GM19099 (cell line): ENCODE results near the gene C20orf144.

Experiments used
- POLR2A ChIP-seq: IDR thresholded peaks from 3 replicates; pipeline ENCODE4 v1.6.1; 2011; ENCODE audit warnings: low read depth; ENCODE audit not compliant: insufficient read length; ENCODE audit errors: extremely low read depth

The C20orf144 gene

GRCh38 chr20:33658510-33658909 lies 3.6 kb upstream of the C20orf144 start:
- no peak for TF ChIP-seq POLR2A

- TF ChIP-seq POLR2A, result no peak
Observed at GRCh38 chr20:33658929-33659328, 3.2 kb upstream of the C20orf144 start.

DNA sequence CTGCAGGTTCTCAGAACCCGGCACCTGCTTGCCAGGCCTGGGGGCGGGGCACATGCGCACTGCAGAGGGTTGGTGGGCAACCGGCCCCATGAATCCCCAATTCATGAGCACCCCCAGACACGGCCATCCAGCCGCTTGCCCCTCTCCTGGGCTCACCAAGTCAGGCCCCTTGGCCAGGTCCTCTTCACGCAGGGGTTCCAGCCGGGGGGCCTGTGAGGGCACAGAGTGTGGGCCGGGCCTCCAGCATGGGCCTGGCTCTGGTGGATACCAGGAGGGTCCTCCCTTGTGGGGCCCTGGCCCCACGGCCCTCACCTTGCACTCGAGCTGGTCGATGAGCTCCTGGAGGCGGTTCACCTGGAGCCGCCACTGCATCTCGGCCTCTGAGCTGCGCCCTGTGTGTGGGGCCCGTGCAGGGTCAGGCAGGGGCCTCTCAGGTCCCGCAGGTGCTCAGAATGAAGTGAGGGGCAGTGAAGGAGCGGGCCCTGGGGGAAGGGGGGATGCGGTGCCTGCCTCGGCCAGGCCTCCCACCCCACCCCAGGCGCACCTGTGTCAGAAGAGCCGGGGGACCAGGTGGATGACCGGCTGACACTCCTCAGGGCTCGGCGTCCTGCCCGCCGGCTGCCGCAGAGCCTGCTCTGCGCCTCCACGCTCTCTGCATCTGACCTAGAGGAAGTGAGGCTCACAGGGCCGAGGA lies 2.6 kb upstream of the C20orf144 start:
- TF ChIP-seq POLR2A, result no peak

- no peak for TF ChIP-seq POLR2A
Observed at GRCh38 chr20:33660035-33660684, 2.0 kb upstream of the C20orf144 start.

GRCh38 chr20:33660685-33661058 lies 1.5 kb upstream of the C20orf144 start:
- no peak for TF ChIP-seq POLR2A

DNA sequence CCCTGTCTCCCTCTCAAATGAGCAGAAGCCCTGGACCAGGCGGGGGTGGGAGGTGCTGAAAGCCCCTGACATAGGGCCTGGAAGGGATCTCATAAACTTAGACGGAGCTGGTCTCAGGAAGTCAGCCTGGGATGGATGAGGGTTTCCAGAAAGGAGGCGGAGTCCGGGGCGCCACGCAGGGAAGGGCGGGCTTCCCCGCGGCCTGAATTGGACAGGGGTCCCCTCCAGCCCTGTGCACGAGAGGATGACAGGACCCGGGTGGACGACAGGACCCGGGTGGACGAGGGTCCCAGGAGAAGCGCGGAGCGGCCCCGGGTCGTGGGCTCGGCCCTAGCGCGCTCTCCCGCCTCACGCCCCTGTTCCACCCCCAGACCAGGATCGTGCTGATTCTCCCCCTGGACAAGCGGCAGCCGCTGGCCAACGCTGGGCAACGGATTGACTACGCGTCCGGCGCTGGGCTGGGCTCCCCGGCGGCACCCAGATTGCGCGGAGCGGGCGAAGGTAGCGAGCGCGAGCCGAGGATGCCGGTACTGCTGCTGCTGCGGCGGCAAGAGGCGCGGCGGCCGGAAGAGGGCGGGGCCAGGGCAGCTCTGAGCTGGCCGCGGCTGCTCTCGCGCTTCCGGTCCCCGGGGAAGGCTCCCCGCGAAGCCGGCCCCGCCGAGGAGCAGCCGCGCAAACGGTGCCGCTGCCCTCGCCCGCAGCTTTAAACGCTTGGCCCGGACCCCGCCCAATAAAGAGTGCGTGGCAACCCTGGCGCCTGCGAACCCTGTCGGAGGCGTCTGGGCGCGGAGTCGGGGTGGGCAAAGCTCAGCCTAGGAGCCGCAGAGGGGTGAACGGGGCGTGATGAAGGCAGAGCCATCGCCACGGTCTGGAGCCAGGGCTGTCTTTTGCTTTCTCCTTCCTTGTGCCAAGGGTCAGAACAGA lies 1.3 kb downstream of the C20orf144 start:
- TF ChIP-seq POLR2A, result peak; percentile 92

- TF ChIP-seq POLR2A, result no peak
Observed at GRCh38 chr20:33664085-33664761, 2.1 kb downstream of the C20orf144 start.

GRCh38 chr20:33664762-33665144 lies 2.6 kb downstream of the C20orf144 start:
- TF ChIP-seq POLR2A, result no peak

DNA sequence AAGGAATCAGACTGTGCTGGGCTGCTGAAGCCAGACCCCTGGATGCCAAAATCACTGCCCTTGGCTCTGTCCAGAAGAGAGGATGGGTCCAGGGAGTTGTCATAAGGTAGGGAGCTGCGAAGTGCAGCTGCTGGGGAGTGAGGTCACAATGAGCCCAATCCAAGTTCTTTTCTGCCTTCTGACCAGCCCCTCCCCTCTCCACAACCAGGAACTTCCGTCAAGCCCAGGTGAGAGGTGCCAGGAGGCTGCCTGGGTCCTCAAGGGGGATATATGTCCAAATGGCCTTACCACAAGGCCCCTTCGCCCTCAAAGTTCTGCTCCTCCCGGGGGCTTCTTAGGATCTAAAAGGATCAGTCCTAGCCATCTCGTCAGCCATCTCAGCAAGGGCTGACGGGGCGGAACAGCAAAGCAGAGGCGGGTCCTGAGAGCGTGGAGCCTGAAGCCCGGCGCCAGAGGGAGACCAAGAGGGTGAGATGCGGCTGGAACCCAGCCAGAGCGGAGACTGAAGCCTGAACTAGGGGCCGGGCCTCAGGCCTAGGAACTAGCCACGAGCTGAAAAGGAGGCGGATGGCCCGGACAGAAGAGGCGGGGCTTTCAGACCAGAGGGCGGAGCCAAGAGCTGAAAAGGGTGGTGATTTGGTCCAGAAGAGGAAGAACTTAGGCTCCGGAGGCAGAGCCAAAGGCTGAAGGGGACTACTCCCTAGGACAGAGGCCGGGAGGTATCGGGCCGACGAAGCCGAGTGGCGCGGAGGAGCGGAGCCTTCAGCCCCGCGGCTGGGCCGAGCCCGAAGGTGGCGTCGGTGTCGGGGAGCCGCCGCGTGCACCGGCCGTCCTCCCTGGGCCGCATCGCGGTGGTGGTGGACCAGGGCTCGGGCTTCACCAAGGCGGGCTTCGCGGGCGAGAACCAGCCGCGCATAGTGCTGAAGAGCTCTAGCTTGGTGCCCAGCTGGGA lies 4.4 kb downstream of the C20orf144 start, which contains the start of gene ACTL10:
ACTL10 (plus strand) TSS at position 651 of the 952 bp plus-strand sequence. CDS start 555 bp downstream, outside the sequence.
- peak; percentile 78 for TF ChIP-seq POLR2A

- TF ChIP-seq POLR2A, result no peak
Observed at GRCh38 chr20:33667245-33667675, 5.1 kb downstream of the C20orf144 start.

DNA sequence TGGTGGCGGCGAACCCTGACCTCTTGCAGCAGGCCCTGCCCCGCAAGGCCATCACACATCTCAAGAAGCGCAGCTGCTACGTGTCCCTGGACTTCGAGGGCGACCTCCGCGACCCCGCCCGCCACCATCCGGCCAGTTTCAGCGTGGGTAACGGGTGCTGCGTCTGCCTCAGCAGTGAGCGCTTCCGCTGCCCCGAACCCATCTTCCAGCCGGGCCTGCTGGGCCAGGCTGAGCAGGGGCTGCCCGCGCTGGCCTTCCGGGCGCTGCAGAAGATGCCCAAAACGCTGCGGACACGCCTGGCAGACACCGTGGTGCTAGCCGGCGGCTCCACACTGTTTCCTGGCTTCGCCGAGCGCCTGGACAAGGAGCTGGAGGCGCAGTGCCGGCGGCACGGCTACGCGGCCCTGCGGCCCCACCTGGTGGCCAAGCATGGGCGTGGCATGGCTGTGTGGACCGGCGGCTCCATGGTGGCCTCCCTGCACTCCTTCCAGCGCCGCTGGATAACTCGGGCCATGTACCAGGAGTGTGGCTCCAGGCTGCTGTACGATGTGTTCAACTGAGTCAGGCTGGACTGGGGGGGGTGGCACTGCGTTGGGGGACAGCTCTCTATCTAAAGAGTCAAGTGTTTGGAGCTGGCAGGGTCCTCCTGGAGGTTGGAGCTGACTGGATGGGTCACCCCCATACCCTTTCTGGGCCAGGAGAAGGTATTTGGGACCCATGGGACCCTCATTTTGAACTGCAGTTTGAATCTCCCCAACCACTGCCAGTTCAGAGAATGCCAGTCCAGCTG lies 5.7 kb downstream of the C20orf144 start:
- no peak for TF ChIP-seq POLR2A

DNA sequence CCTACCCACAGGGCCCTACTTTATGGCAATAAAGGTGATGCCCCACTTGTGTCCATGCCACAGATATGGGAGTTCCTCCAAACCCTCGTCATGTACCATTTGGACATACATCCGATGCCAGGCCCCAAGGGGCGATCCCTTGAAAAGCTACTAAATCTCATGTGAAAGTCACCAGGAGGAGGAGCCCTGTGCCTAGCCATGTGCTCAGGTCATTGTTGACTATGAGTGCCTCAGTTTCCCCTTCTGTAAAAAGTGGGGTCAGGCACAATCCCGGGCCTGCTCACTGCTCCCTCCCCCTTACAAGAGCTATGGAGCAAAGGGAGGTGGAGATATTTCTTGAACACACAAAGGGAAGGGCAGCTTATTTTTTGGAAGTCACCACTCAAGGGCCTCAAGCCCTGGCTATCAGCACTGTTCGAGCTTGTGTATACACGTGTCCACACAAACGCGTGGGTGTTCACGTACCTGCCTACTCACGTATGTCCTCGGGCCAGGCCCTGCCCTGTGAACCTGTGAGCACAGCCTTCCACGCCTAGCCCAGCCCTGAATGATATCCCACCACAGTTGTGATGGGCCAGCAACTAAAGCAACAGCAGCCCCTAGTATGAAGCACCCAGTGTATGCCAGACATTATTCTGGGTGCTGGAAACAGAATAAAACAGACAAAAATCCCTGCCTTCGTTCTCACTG lies 6.5 kb downstream of the C20orf144 start:
- TF ChIP-seq POLR2A, result no peak
